HG03139 (cell line): ENCODE results near the gene HDGFL3.
"Not testable (repeated sequence)": the region's sequence is repeated elsewhere in the genome, so short reads cannot be mapped to it uniquely, and the experiment has no call there.

ENCODE experiments used
- ATAC-seq: cut with Tn5 transposase; IDR thresholded peaks from one replicate; pipeline ENCODE4 v1.9.1; 2021; ENCODE audit not compliant: unreplicated experiment

The HDGFL3 gene

GRCh38 chr15:83198476-83198875 is 9.1 kb downstream of the HDGFL3 start:
- no peak for ATAC-seq

- no peak for ATAC-seq
These were observed 13.1 kb downstream of the HDGFL3 start for GRCh38 chr15:83194528-83194927.

GRCh38 chr15:83193721-83194120 is 13.9 kb downstream of the HDGFL3 start:
- no peak for ATAC-seq

GRCh38 chr15:83192742-83193141 is 14.9 kb downstream of the HDGFL3 start:
- ATAC-seq = no peak

GRCh38 chr15:83190450-83190849 is 17.2 kb downstream of the HDGFL3 start:
- ATAC-seq = no peak

GRCh38 chr15:83185561-83185960 is 22.1 kb downstream of the HDGFL3 start:
- ATAC-seq = no peak

- ATAC-seq = no peak
These were observed 28.7 kb downstream of the HDGFL3 start for GRCh38 chr15:83178869-83179325.

- ATAC-seq = no peak
These were observed 29.2 kb downstream of the HDGFL3 start for GRCh38 chr15:83178390-83178789.

GRCh38 chr15:83174891-83175290 is 32.7 kb downstream of the HDGFL3 start:
- no peak for ATAC-seq

GRCh38 chr15:83170474-83171165 is 37.0 kb downstream of the HDGFL3 start:
- ATAC-seq = no peak

GRCh38 chr15:83169576-83169975 is 38.0 kb downstream of the HDGFL3 start:
- ATAC-seq = not testable (repeated sequence)

- no peak for ATAC-seq
These were observed 40.8 kb downstream of the HDGFL3 start for GRCh38 chr15:83166830-83167229.

- no peak for ATAC-seq
These were observed 41.4 kb downstream of the HDGFL3 start for GRCh38 chr15:83166218-83166617.

GRCh38 chr15:83164771-83165404 is 42.7 kb downstream of the HDGFL3 start:
- ATAC-seq = no peak

- ATAC-seq = no peak
These were observed 43.4 kb downstream of the HDGFL3 start for GRCh38 chr15:83164111-83164770.

- no peak for ATAC-seq
These were observed 44.6 kb downstream of the HDGFL3 start for GRCh38 chr15:83163032-83163431.

GRCh38 chr15:83160741-83161140 is 46.9 kb downstream of the HDGFL3 start:
- ATAC-seq = no peak

GRCh38 chr15:83158393-83158792 is 49.2 kb downstream of the HDGFL3 start:
- no peak for ATAC-seq

- no peak for ATAC-seq
These were observed 51.7 kb downstream of the HDGFL3 start for GRCh38 chr15:83155942-83156341.

- no peak for ATAC-seq
These were observed 54.3 kb downstream of the HDGFL3 start for GRCh38 chr15:83153288-83153687.

- no peak for ATAC-seq
These were observed 62.9 kb downstream of the HDGFL3 start for GRCh38 chr15:83144771-83145170.

- not testable (repeated sequence) for ATAC-seq
These were observed 65.5 kb downstream of the HDGFL3 start for GRCh38 chr15:83142151-83142550.
